Activated naive CD4-positive, alpha-beta T cell treated with anti-CD3 and anti-CD28 coated beads, Interleukin-2, amount 10 ng/mL, durations not matched to agents 7 days and 5 days (primary cell): ENCODE data around the gene CENPP.

Experiments used
- CTCF ChIA-PET: fragments of 350-600 bp; sonication (Branson Sonifier 250); formaldehyde crosslinking; loops from one replicate; lab custom pipeline; 2021; ENCODE audit warnings: antibody characterized with exemption; lab: Charles Lee
- DNase-seq: peaks from one replicate; pipeline ENCODE4 v3.0.0-alpha.2; 2020
- H3K27ac Mint-ChIP-seq: one replicate; pipeline ENCODE4 v1.8.0; 2021; ENCODE audit warnings: mild to moderate bottlenecking, moderate library complexity, mixed read lengths
- H3K27me3 Mint-ChIP-seq: one replicate; pipeline ENCODE4 v1.8.0; 2021; ENCODE audit warnings: mild to moderate bottlenecking, mixed read lengths
- H3K36me3 Mint-ChIP-seq: one replicate; pipeline ENCODE4 v1.8.0; 2021; ENCODE audit warnings: mixed read lengths
- H3K4me1 Mint-ChIP-seq: one replicate; pipeline ENCODE4 v1.8.0; 2021; ENCODE audit warnings: mixed read lengths
- H3K4me3 Mint-ChIP-seq: one replicate; pipeline ENCODE4 v1.8.0; 2021; ENCODE audit warnings: mild to moderate bottlenecking, moderate library complexity, mixed read lengths
- H3K9me3 Mint-ChIP-seq: one replicate; pipeline ENCODE4 v1.8.0; 2021; ENCODE audit warnings: mixed read lengths

Gene CENPP

DNA sequence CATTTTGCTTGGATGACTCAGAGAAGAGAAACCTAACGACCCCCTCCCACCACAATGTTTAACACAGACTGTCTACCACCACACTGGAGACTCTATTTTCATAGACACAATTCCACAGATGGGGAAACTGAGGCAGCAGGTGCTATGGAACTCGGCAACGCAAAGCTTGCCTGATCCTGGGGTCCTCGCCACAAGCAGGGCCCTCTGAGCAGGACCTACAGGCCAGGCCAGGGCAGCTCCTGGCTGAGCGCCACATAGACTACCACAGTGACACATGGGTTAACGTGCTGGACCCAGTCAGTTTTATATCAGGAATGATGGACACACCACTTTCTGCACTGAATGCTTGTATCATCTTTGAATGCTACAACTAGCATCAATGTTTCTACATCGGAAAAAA is 332.4 kb downstream of the CENPP start:
- Mint-ChIP-seq H3K36me3 (peaks cover 20% of the 10 kb centered on the region), H3K27ac (no peak overlapping the region)
- CTCF ChIA-PET: no interaction called here

DNA sequence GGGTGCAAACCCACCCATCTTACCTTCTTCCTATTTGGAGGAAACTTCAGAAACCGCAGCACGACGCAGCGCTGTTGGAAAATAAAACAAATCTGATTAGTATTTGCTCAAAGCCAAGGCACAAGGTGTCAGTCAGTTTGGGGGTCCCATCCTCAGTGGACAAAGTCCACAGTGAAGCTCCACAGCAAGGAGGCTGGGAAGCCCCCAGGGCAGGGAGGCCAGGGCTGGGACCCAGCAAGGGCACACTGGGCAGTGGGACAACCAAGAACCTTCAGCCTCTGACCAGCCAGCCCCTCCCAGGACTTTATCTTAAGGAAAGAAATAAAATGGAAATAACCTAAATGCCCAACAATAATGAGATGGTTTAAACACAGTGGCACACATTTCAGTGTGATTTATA is 332.9 kb downstream of the CENPP start:
- Mint-ChIP-seq H3K27ac (no peak overlapping the region), H3K4me3 (no peak overlapping the region)
- CTCF ChIA-PET: no interaction called here

More for the DNA sequence above, 332.4 kb downstream of the CENPP start:
- H3K9me3 Mint-ChIP-seq: no peaks in the 10 kb centered on the region
- no peaks in the 10 kb centered on the region for H3K27me3 Mint-ChIP-seq
- peaks cover 3% of the 10 kb centered on the region for H3K4me1 Mint-ChIP-seq
- DNase-seq: no peak
- H3K4me3 Mint-ChIP-seq: no peak overlapping the region

DNA sequence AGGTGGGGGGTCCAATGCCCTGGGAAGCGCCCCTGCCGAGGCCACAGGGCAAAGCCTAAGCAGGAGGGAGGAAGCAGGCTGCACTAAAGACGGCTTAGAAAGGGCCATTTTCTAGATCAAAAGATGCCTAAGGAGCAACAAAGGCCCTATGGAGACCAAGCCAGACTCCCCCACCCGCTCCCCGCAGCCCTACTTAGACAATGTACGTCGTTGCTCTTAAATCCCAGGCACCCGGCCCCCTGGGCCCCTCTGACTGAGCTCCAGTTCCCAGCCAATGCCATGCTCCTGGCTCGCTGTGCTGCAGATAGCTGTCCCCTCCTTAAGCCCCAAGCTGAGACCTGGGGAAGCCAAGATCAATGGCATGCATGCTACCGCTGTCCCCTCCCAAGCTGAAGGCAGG is 333.8 kb downstream of the CENPP start:
- Mint-ChIP-seq H3K27ac (no peak overlapping the region), H3K9me3 (no peaks in the 10 kb centered on the region), H3K27me3 (no peaks in the 10 kb centered on the region), H3K4me1 (peaks cover 8% of the 10 kb centered on the region), H3K36me3 (peaks cover 20% of the 10 kb centered on the region), H3K4me3 (no peak overlapping the region)
- CTCF ChIA-PET: no interaction called here
- DNase-seq: no peak

More for the DNA sequence above, 332.9 kb downstream of the CENPP start:
- H3K36me3 Mint-ChIP-seq: peaks cover 20% of the 10 kb centered on the region
- no peaks in the 10 kb centered on the region for H3K9me3 Mint-ChIP-seq
- DNase-seq: no peak
- H3K27me3 Mint-ChIP-seq: no peaks in the 10 kb centered on the region
- H3K4me1 Mint-ChIP-seq: peaks cover 6% of the 10 kb centered on the region

DNA sequence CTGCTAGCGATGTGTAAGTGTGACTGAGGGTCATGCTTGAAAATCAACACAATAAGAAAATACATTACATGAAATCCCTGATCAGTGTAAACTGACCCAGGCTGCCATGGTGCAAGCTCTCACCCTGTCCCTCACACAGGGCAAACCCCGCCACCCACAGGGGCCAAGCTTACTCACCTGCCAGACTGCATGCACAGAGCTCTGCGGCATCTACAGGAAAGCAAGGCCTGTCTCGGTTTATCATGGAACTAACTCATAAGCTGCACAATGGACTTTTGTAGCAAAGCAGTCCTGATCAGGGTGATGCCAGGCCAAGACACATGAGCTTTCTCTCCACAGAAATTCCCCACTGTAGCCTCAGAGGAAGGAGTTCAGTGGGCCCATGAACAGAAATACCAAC is 334.5 kb downstream of the CENPP start:
- Mint-ChIP-seq H3K4me1 (peaks cover 14% of the 10 kb centered on the region), H3K36me3 (peaks cover 25% of the 10 kb centered on the region), H3K4me3 (no peak overlapping the region), H3K27me3 (no peaks in the 10 kb centered on the region), H3K27ac (no peak overlapping the region), H3K9me3 (no peaks in the 10 kb centered on the region)
- no peak for DNase-seq
- CTCF ChIA-PET: interaction anchor here (0.8 kb wide), 1 partner anchor 26 kb away, joined by 3 read pairs; no protein-coding TSS in a partner anchor

DNA sequence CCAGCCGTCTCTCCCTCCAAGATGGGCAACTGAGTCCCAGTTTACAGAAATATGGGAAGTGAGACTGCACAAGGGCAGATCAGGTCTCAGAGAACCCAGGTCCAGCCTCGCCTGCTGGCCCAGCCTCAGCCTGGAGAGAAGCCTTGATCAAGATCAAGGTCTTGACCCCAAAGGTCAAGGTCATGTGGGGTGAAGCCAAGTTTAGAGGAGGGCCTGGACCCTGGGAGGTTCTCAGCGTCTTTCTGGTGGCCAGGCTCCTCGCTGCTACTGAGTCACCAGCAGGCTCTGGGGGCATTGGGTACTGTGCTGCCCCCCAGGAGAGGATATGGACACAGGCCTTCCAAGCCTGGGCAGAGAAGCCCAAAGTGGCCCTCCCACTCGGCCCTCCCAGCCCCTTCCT is 335.4 kb downstream of the CENPP start:
- no peak overlapping the region for H3K4me3 Mint-ChIP-seq
- DNase-seq: no peak
- no peaks in the 10 kb centered on the region for H3K27me3 Mint-ChIP-seq
- CTCF ChIA-PET: no interaction called here
- H3K9me3 Mint-ChIP-seq: no peaks in the 10 kb centered on the region
- peaks cover 20% of the 10 kb centered on the region for H3K36me3 Mint-ChIP-seq
- H3K4me1 Mint-ChIP-seq: peaks cover 19% of the 10 kb centered on the region
- no peak overlapping the region for H3K27ac Mint-ChIP-seq

DNA sequence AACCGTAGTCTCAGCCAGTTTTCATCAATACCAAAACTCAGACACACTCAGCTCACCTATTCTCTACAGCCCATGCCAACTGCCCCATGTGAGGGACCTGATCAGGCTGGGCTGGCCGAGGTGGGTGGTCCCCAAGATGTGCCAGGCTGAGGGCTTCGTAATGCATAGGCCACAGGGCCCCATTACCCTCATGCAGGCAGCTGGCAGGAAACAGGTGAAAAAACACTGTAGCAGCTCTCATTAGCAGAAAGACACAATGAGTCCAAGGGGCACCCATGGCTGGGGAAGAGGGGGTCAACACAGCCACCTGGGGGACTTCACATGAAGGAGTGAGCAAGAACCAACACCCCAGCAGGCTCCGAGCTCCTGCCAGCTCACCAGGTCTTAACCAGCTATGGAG is 336.0 kb downstream of the CENPP start:
- no peaks in the 10 kb centered on the region for H3K9me3 Mint-ChIP-seq
- H3K4me3 Mint-ChIP-seq: no peak overlapping the region
- H3K36me3 Mint-ChIP-seq: peaks cover 18% of the 10 kb centered on the region
- CTCF ChIA-PET: no interaction called here
- peaks cover 22% of the 10 kb centered on the region for H3K4me1 Mint-ChIP-seq
- H3K27me3 Mint-ChIP-seq: no peaks in the 10 kb centered on the region
- no peak for DNase-seq
- H3K27ac Mint-ChIP-seq: no peak overlapping the region

DNA sequence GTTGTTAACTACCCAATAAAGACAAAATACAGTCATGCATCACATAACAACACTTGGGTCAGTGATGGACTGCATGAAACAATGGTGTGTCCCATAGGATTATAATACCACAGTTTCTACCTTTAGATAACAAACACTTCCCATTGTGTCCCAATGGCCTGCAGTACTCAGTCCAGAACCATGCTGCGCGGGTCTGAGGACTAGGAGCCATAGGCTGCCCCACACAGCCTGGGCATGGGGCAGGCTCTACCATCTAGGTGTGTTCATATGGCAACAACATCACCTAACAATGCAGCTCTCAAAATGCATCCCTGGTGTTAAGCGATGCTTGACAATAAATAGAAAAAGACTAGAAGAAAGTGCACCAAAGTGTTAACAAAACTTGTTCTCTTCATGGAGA is 337.4 kb downstream of the CENPP start:
- Mint-ChIP-seq H3K27me3 (no peaks in the 10 kb centered on the region), H3K27ac (no peak overlapping the region), H3K4me3 (no peak overlapping the region), H3K4me1 (peaks cover 34% of the 10 kb centered on the region), H3K36me3 (peaks cover 17% of the 10 kb centered on the region), H3K9me3 (no peaks in the 10 kb centered on the region)
- CTCF ChIA-PET: no interaction called here
- DNase-seq: no peak

DNA sequence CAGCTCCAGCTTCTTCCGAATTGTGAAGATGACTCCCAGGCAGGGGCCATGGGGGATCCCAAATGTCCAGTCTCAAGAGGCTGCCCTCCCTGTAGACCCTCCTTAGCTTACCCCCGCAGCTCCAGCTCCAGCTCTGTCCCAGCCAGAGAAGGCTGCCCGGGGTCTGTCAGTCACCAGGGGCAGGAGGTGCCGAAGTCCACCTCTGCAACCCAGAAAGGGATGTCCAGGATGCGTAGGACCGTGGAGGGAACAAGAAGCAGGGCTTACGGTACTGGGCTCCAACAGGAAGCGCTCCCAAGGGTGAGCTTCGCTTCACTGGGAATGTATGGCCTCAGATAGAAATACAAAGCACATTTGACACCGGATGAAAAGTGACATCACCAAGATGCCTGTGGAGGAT is 338.2 kb downstream of the CENPP start:
- H3K27me3 Mint-ChIP-seq: no peaks in the 10 kb centered on the region
- H3K9me3 Mint-ChIP-seq: no peaks in the 10 kb centered on the region
- peaks cover 19% of the 10 kb centered on the region for H3K36me3 Mint-ChIP-seq
- no peak for DNase-seq
- peaks cover 42% of the 10 kb centered on the region for H3K4me1 Mint-ChIP-seq
- H3K27ac Mint-ChIP-seq: no peak overlapping the region
- CTCF ChIA-PET: no interaction called here
- H3K4me3 Mint-ChIP-seq: no peak overlapping the region

DNA sequence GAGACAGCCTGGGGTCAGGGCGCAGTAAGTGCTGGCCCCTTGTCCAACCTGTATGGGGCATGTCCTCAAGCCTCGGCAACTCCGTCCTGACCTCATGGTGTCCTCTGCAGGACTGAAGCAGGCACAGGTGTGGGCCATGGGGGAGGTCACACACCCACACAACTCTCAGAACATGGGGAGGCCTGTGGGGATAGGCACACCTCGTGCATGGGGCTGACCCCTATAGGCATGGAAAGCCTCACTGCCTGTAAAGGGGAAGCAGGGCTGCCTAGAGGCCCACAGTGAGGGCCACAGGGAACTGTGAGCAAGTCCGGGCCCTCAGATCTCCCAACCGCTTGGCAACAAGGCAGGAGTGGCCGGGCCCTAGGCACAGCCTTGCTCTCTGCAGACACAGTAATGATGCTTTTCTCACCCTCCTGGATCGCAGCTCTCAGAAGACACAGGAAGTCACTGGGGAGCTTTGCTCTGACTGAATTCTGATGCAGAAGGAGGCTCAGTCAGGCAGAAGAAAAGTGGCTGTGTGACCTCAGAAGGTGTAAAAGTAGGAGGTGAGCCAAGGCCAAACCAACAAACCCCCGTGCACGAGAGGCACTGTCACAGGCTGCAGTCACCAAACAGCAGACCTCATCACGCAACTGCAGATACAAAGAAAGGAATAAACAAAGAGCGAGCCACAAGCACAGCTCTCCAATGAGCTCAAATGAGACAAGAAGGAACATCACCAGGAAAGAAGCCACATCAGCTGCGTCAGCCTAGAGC is 338.8 kb downstream of the CENPP start:
- H3K27me3 Mint-ChIP-seq: no peaks in the 10 kb centered on the region
- H3K4me1 Mint-ChIP-seq: peaks cover 45% of the 10 kb centered on the region
- H3K4me3 Mint-ChIP-seq: no peak overlapping the region
- H3K9me3 Mint-ChIP-seq: no peaks in the 10 kb centered on the region
- peak; percentile 37 for DNase-seq
- CTCF ChIA-PET: interaction anchor here (0.7 kb wide), 1 partner anchor 126 kb away, joined by 4 read pairs; no protein-coding TSS in a partner anchor
- H3K36me3 Mint-ChIP-seq: peaks cover 19% of the 10 kb centered on the region
- H3K27ac Mint-ChIP-seq: peak overlapping the region; percentile 76

DNA sequence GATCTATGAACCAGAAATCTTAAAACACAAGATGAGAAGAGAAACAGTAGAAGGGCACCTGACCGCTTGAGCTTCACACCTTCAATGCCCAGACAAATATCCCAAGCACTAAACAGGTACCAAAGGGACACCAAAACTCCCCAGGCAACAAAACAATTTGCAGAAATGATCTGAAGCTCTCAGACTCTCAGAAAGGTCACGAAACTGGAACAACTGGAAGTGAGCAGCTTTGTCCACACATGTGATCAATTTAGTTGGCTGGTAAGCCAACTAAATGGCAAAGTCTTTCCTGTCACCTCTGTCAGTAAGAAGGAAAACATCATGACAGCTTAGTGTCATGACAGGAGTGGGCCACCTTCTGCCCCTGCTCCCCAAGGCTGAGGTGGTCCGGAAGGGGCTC is 340.1 kb downstream of the CENPP start:
- Mint-ChIP-seq H3K36me3 (peaks cover 19% of the 10 kb centered on the region), H3K4me3 (no peak overlapping the region), H3K27me3 (no peaks in the 10 kb centered on the region), H3K9me3 (no peaks in the 10 kb centered on the region), H3K27ac (peak overlapping the region; percentile 34), H3K4me1 (peaks cover 50% of the 10 kb centered on the region)
- DNase-seq: no peak
- CTCF ChIA-PET: no interaction called here

DNA sequence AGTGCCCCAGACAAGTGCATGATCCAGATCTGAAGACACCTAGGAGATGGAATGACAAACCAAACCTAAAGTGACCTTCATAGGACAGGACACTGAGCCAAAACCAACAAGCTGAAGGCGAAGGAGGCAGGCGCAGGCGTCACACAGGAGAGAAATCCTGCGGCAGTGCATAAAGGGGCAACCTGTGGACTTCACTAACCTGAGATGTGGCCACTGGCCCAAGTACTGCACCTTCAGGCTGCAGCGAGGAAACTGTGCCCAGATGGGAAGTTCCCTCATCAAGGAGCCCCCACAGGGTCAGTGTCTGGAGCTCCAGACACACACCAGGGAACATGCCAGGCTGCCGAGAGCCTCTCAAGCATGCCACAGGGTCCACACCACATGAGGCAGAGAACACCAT is 340.5 kb downstream of the CENPP start:
- CTCF ChIA-PET: no interaction called here
- H3K27ac Mint-ChIP-seq: peak overlapping the region; percentile 34
- no peaks in the 10 kb centered on the region for H3K9me3 Mint-ChIP-seq
- H3K27me3 Mint-ChIP-seq: no peaks in the 10 kb centered on the region
- H3K36me3 Mint-ChIP-seq: peaks cover 19% of the 10 kb centered on the region
- H3K4me3 Mint-ChIP-seq: no peak overlapping the region
- no peak for DNase-seq
- H3K4me1 Mint-ChIP-seq: peaks cover 52% of the 10 kb centered on the region

DNA sequence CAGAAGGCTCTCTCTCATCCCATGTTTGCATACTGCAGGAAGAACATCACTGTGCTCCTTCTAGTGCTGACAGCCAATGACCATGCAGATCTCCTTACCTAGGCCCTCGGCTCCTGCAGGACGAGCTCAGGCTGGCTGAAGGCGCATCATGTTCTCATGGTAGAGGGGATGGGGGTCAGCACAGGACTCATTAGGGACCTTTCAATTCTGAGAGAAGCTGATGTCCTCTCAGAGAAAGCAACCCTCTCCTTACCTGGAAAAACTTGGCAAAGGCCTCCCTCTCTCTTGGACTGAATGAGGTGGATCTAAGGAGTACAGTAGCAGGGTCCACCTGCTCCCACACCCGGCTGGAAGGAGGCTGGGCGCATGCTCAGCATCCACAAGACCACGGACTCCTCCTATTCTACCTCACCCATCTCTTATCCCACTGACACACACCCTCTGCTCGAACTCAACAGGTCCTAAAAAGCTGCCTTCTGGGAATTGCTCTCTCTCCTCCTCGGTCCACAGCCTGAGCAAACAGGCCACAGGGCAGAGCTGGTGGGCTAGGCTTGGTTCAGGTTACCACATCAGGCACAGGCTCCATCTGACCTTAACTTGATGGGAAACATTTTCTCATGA is 341.3 kb downstream of the CENPP start:
- H3K4me3 Mint-ChIP-seq: no peak overlapping the region
- H3K9me3 Mint-ChIP-seq: no peaks in the 10 kb centered on the region
- H3K27ac Mint-ChIP-seq: no peak overlapping the region
- no peaks in the 10 kb centered on the region for H3K27me3 Mint-ChIP-seq
- no peak for DNase-seq
- CTCF ChIA-PET: no interaction called here
- H3K4me1 Mint-ChIP-seq: peaks cover 54% of the 10 kb centered on the region
- H3K36me3 Mint-ChIP-seq: peaks cover 19% of the 10 kb centered on the region

DNA sequence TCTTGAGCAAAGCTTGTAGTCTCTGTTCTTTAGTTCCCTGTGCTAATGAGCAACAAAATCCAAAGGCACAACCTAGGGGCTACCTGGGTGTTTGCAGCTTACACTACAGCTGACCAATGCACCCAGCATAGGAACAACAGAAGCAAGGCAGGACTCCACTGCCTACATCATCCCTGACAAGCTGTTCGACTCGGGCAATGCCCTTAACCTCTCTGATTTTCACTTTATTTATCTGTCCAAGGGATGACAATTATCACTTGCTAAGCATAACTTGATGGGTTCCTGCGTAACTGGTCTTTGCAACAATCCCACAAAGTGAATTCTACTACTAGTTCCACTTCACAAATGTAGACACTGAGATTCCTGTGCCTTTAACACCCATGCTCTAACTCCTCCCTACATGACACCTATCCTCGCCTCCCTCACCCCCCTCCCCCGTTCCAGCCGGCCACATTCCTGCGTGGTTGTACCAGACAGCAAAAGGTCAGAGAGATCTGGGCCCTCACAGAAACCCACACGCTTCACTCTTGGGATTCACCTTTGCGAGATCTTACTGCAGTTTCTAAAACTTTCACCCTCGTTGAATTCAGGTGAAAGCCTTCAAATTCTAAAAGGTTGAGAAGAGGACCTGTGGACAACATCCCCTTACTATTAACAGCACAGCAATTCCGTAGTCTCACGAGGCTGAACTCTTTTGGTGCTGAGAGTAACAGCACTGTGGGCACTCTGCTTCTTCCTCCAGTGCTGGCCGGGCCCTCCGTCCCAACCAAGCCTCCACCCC is 343.2 kb downstream of the CENPP start:
- H3K4me1 Mint-ChIP-seq: peaks cover 53% of the 10 kb centered on the region
- CTCF ChIA-PET: no interaction called here

DNA sequence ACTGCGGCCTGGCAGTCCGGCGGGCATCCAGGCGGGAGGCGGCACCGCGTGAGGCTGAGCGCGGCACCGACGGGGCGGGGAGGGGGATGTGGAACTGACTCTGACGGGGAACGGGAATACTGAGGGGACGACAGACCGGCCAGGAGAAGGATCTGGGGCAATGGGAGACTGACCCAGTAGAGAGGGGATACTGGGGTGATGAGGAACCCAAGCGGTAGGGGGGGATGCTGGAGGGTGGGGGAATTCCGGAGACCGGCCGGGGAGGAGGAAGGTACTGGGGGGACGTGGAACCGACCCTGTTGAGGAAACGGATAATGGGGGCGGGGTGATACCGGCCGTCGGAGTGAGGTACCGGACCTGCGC is 343.8 kb downstream of the CENPP start:
- CTCF ChIA-PET: no interaction called here
- no peaks in the 10 kb centered on the region for H3K27me3 Mint-ChIP-seq
- H3K36me3 Mint-ChIP-seq: peaks cover 24% of the 10 kb centered on the region
- H3K27ac Mint-ChIP-seq: peak overlapping the region; percentile 79
- H3K4me3 Mint-ChIP-seq: peak overlapping the region; percentile 94
- peaks cover 53% of the 10 kb centered on the region for H3K4me1 Mint-ChIP-seq
- DNase-seq: peak; percentile 52
- no peaks in the 10 kb centered on the region for H3K9me3 Mint-ChIP-seq

More for the DNA sequence above, 343.2 kb downstream of the CENPP start:
- H3K27me3 Mint-ChIP-seq: no peaks in the 10 kb centered on the region
- H3K36me3 Mint-ChIP-seq: peaks cover 24% of the 10 kb centered on the region
- peak; percentile 61 for DNase-seq
- no peaks in the 10 kb centered on the region for H3K9me3 Mint-ChIP-seq
- peak overlapping the region; percentile 79 for H3K27ac Mint-ChIP-seq
- peak overlapping the region; percentile 94 for H3K4me3 Mint-ChIP-seq
